HG02852 (cell line): ENCODE results near the gene C1orf174.

Experiments used
- ATAC-seq: cut with Tn5 transposase; IDR thresholded peaks from one replicate; pipeline ENCODE4 v1.9.1; 2021; ENCODE audit warnings: mild to moderate bottlenecking, moderate library complexity; ENCODE audit not compliant: unreplicated experiment

The C1orf174 gene

GRCh38 chr1:3910857-3911845 is 11.1 kb upstream of the C1orf174 start:
- no peak for ATAC-seq

GRCh38 chr1:3910049-3910731 is 10.1 kb upstream of the C1orf174 start:
- ATAC-seq: no peak

- ATAC-seq: no peak
These were observed 9.5 kb upstream of the C1orf174 start for GRCh38 chr1:3909615-3910014.

- no peak for ATAC-seq
These were observed 8.9 kb upstream of the C1orf174 start for GRCh38 chr1:3908886-3909517.

GRCh38 chr1:3907621-3908165 is 7.6 kb upstream of the C1orf174 start:
- no peak for ATAC-seq

- ATAC-seq: no peak
These were observed 7.0 kb upstream of the C1orf174 start for GRCh38 chr1:3907031-3907534.

- no peak for ATAC-seq
These were observed 6.6 kb upstream of the C1orf174 start for GRCh38 chr1:3906672-3907020.

GRCh38 chr1:3905953-3906671 is 6.0 kb upstream of the C1orf174 start:
- no peak for ATAC-seq

GRCh38 chr1:3905266-3905952 is 5.3 kb upstream of the C1orf174 start:
- ATAC-seq: no peak

- no peak for ATAC-seq
These were observed 4.7 kb upstream of the C1orf174 start for GRCh38 chr1:3904843-3905185.

GRCh38 chr1:3904006-3904842 is 4.2 kb upstream of the C1orf174 start:
- no peak for ATAC-seq

GRCh38 chr1:3903141-3904005 is 3.3 kb upstream of the C1orf174 start:
- ATAC-seq: no peak

- ATAC-seq: no peak
These were observed 2.6 kb upstream of the C1orf174 start for GRCh38 chr1:3902571-3903091.

GRCh38 chr1:3902111-3902511 is 2.0 kb upstream of the C1orf174 start:
- ATAC-seq: no peak

- peak; percentile 64 for ATAC-seq
These were observed 977 bp upstream of the C1orf174 start for GRCh38 chr1:3900969-3901529.

- no peak for ATAC-seq
These were observed 320 bp downstream of the C1orf174 start for GRCh38 chr1:3899754-3900149.

GRCh38 chr1:3898994-3899753 is 898 bp downstream of the C1orf174 start:
- no peak for ATAC-seq
